GM21576 (cell line): ENCODE data around the gene DNAI7.
A peak's percentile ranks its signal among the peaks of the same experiment; 100 is the strongest.

Experiments used
- ATAC-seq: cut with Tn5 transposase; IDR thresholded peaks from one replicate; pipeline ENCODE4 v1.9.1; 2021; ENCODE audit warnings: mild to moderate bottlenecking, moderate library complexity; ENCODE audit not compliant: unreplicated experiment

Gene DNAI7

GRCh38 chr12:25186038-25186787 lies 8.7 kb downstream of the DNAI7 start:
- ATAC-seq, result no peak

- no peak for ATAC-seq
Measured at GRCh38 chr12:25184132-25184531, 10.8 kb downstream of the DNAI7 start.

- ATAC-seq, result no peak
Measured at GRCh38 chr12:25182765-25183164, 12.2 kb downstream of the DNAI7 start.

GRCh38 chr12:25162866-25163265 lies 32.1 kb downstream of the DNAI7 start:
- no peak for ATAC-seq

GRCh38 chr12:25156061-25156460 lies 38.9 kb downstream of the DNAI7 start:
- ATAC-seq, result no peak

- ATAC-seq, result peak; percentile 57
Measured at GRCh38 chr12:25155022-25155576, 39.9 kb downstream of the DNAI7 start.

GRCh38 chr12:25152055-25152454 lies 42.9 kb downstream of the DNAI7 start:
- no peak for ATAC-seq

GRCh38 chr12:25151476-25151875 lies 43.5 kb downstream of the DNAI7 start:
- no peak for ATAC-seq

GRCh38 chr12:25146686-25147085 lies 48.3 kb downstream of the DNAI7 start:
- no peak for ATAC-seq

GRCh38 chr12:25135531-25136154 lies 59.3 kb downstream of the DNAI7 start:
- no peak for ATAC-seq

GRCh38 chr12:25131270-25131669 lies 63.7 kb downstream of the DNAI7 start:
- ATAC-seq, result no peak

- no peak for ATAC-seq
Measured at GRCh38 chr12:25130741-25131188, 64.2 kb downstream of the DNAI7 start.

- no peak for ATAC-seq
Measured at GRCh38 chr12:25126746-25127145, 68.2 kb downstream of the DNAI7 start.

GRCh38 chr12:25126101-25126500 lies 68.9 kb downstream of the DNAI7 start:
- ATAC-seq, result no peak

- no peak for ATAC-seq
Measured at GRCh38 chr12:25124493-25124892, 70.5 kb downstream of the DNAI7 start.

GRCh38 chr12:25123126-25123525 lies 71.8 kb downstream of the DNAI7 start:
- ATAC-seq, result no peak

GRCh38 chr12:25121916-25122315 lies 73.0 kb downstream of the DNAI7 start:
- ATAC-seq, result no peak

- ATAC-seq, result no peak
Measured at GRCh38 chr12:25121110-25121509, 73.8 kb downstream of the DNAI7 start.

- no peak for ATAC-seq
Measured at GRCh38 chr12:25119020-25119419, 75.9 kb downstream of the DNAI7 start.

GRCh38 chr12:25115677-25116076 lies 79.3 kb downstream of the DNAI7 start:
- ATAC-seq, result no peak

GRCh38 chr12:25113651-25114050 lies 81.3 kb downstream of the DNAI7 start:
- no peak for ATAC-seq

GRCh38 chr12:25110260-25110659 lies 84.7 kb downstream of the DNAI7 start:
- no peak for ATAC-seq
